ENCODE measurements around the gene CPPED1. TPM values are rescaled to one million over a fixed set of nuclear protein-coding genes. Genes with fewer than 3 reads are reported as not detected.
"Not testable (repeated sequence)": the region's sequence is repeated elsewhere in the genome, so short reads cannot be mapped to it uniquely, and the experiment has no call there.

The CPPED1 gene
- total and polyA plus RNA-seq, 2 donors, result 13.9 to 15.5 TPM

DNA sequence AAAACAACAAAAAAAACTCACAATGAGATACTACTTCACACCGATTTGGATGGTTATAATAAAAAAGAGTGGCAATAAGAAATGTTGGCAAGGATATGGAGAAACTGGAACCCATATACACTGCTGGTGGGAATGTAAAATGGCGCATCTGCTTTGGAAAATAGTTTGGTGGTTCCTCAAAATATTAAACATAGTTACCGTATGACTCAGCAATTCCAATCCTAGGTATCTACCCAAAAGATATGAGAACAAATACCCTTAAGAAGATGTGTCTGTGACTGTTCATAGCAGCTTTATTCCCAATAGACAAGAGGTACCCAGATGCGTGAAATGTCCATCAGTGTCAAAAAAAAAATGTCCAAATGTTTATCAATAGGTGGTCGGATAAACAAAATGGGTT lies 7.2 kb downstream of the CPPED1 start:
- Histone ChIP-seq H3K4me3 (ENCODE audit: low read depth, low read length) (no peak overlapping the region), H3K27ac (ENCODE audit: low read depth) (no peak overlapping the region), H3K4me1 (ENCODE audit: insufficient read depth) (no peaks in the 10 kb centered on the region), H3K36me3 (ENCODE audit: insufficient read depth) (no peaks in the 10 kb centered on the region)
- WGBS, result 94% methylated on average over 5 of the region's 5 CpGs
- DNase-seq (ENCODE audit: extremely low spot score), result no peak

DNA sequence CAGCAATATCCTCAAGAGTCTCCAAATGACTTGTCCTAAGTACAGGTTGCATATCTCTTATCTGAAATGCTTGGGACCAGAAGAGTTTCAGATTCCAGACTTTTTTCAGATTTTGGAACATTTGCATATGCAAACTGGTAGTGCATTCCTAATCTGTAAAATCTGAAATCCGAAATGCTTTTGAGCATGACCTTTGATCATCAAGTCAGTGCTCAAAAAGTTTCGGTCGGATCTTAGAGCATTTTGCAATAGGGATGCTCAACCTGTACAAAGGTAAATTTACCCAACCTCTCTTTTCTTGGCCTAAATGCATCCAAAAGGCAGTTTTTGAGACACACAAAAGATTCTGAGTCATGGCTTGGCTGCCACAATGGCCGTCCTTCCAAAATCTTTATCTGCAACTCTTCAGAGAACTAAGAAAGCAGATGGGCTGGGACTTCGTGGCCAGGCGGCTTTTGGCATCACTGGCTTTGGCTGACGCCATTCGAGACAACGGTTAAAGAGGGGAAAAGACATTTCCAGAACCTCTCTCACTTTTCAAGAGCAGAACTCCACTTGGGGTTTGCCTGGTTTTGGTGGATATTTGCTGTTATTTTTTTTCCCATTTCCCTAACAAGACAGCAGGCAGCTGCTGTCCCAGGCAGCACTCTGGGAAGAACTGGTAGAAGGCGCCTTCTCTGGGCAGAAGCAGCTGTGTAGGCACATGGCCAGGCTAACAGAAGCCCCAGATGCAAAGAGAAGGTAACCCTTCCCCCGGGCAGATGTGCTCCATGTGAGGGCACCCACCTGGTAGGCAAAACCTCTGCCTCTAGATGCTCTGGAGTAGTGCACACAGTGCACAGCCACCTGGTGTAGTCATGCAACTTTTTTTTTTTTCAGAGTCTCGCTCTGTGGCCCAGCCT lies 8.9 kb downstream of the CPPED1 start:
- Histone ChIP-seq H3K4me3 (ENCODE audit: low read depth, low read length) (no peak overlapping the region), H3K27ac (ENCODE audit: low read depth) (no peak overlapping the region), H3K36me3 (ENCODE audit: insufficient read depth) (no peaks in the 10 kb centered on the region), H3K4me1 (ENCODE audit: insufficient read depth) (no peaks in the 10 kb centered on the region)
- 79% methylated on average over 12 of the region's 12 CpGs for WGBS
- no peak for DNase-seq (ENCODE audit: extremely low spot score)

DNA sequence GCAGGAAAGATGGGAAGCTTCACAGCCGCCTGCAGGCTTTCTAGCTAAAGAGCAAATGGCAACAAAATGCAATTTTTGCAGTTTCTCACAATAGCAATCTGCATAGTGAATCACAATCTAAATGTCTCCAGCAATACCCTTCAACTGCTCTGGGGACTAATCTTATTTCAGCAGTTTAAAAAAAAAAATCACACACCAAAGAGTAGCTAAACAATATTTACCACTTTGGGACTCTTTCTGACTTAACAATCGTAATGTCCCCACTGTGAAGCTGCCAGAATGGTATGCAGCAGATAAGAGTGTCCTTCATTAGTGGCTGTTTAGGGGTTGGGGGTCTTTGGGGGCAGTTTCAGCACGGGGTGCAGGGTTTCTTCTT lies 9.8 kb downstream of the CPPED1 start:
- WGBS, result 55% methylated on average over 3 of the region's 3 CpGs
- Histone ChIP-seq H3K4me1 (ENCODE audit: insufficient read depth) (no peaks in the 10 kb centered on the region), H3K4me3 (ENCODE audit: low read depth, low read length) (no peak overlapping the region), H3K27ac (ENCODE audit: low read depth) (no peak overlapping the region), H3K36me3 (ENCODE audit: insufficient read depth) (no peaks in the 10 kb centered on the region)
- no peak for DNase-seq (ENCODE audit: extremely low spot score)

DNA sequence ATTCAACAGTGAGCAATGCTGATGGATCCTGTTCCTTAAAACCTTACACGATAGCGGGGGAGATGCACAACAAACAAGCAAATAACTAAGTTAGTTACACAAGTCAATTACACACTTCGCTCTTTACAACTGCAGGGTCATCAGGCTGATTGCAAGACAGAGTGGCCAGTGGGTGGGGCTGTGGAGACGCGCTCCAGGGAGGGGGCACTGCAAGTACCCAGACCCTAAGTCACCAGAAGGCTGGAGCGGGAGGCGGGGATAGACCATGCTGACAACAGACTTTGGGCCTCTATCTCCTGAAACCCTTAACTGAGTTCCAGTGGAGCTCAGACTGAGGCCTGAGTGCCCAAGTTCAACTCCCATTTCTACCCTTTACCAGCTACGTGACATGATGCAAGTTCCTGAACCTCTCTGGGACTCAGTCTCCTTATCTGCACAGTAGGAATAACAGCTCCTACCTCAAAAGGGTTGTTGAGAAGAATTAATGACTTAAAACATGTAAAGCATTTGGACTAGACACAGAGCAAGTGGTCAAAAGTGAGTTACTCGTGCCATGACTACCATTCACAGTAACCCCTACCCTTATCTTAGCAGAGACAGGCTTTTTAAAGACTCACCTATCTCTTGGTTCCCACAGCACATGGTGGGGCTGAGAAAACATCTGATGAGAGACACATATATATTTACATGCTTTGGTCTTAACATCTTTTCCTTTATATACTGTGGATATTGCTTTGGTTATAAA lies 10.4 kb downstream of the CPPED1 start:
- Histone ChIP-seq H3K36me3 (ENCODE audit: insufficient read depth) (no peaks in the 10 kb centered on the region), H3K4me3 (ENCODE audit: low read depth, low read length) (no peak overlapping the region), H3K27ac (ENCODE audit: low read depth) (no peak overlapping the region), H3K4me1 (ENCODE audit: insufficient read depth) (no peaks in the 10 kb centered on the region)
- whole genome bisulfite sequencing, result 82% methylated on average over 9 of the region's 9 CpGs
- no peak for DNase-seq (ENCODE audit: extremely low spot score)

DNA sequence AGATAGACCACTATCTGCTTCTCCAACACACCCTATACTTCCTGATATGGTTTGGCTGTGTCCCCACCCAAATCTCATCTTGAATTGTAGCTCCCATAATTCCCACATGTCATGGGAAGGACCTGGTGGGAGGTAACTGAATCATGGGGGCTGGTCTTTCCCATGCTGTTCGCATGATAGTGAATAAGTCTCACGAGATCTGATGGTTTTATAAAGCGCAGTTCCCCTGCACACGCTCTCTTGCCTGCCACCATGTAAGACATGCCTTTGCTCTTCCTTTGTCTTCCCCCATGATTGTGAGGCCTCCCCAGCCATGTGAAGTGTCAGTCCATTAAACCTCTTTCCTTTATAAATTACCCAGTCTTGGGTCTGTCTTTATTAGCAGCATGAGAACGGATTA lies 11.2 kb downstream of the CPPED1 start:
- H3K4me1 ChIP-seq (ENCODE audit: insufficient read depth); DNase-seq (ENCODE audit: extremely low spot score); H3K4me3 ChIP-seq (ENCODE audit: low read depth, low read length); H3K36me3 ChIP-seq (ENCODE audit: insufficient read depth); H3K27ac ChIP-seq (ENCODE audit: low read depth): not testable (repeated sequence)
- WGBS, result 92% methylated on average over 5 of the region's 5 CpGs

DNA sequence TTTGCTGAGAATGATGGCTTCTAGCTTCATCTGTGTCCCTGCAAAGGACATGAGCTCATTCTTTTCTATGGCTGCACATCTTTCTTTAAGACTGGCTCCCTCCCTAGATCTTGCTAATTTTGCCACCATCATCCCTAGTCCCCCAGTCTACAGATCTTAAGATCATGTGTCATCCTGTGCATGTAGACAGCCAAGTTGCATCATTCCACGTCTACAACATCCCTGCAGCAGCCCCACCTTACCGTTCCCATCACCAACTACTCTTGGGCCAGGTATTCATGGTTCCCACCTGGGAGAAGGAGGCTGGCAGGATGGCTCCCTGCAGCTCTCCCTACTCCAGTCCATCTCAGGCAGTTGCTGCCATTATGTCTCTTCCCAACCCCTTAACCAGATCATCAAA lies 12.3 kb downstream of the CPPED1 start:
- Histone ChIP-seq H3K4me1 (ENCODE audit: insufficient read depth) (no peaks in the 10 kb centered on the region), H3K4me3 (ENCODE audit: low read depth, low read length) (no peak overlapping the region), H3K27ac (ENCODE audit: low read depth) (no peak overlapping the region), H3K36me3 (ENCODE audit: insufficient read depth) (no peaks in the 10 kb centered on the region)
- 66% methylated on average over 2 of the region's 2 CpGs for WGBS
- DNase-seq (ENCODE audit: extremely low spot score), result no peak

DNA sequence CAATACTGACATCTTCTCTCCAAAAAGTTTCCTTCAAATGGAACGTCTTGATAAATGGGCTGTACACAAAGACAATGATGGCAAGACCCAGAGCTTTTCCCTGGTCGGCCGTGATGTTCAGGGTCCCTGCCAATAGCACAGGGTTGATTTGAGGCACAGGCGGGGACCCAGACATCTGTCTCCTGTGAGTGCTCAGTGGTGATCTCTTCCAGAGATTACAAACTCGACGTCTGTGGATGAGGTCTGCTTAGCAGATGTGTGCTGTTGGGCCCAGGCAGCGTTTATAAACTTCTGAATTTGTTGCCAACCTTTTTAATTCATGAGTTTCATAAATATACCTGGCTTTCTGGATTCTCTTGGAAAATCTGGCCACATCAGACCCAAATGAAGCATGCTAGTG lies 14.9 kb downstream of the CPPED1 start:
- Histone ChIP-seq H3K27ac (ENCODE audit: low read depth) (no peak overlapping the region), H3K36me3 (ENCODE audit: insufficient read depth) (no peaks in the 10 kb centered on the region), H3K4me3 (ENCODE audit: low read depth, low read length) (no peak overlapping the region), H3K4me1 (ENCODE audit: insufficient read depth) (no peaks in the 10 kb centered on the region)
- DNase-seq (ENCODE audit: extremely low spot score), result no peak
- 73% methylated on average over 7 of the region's 7 CpGs for WGBS

DNA sequence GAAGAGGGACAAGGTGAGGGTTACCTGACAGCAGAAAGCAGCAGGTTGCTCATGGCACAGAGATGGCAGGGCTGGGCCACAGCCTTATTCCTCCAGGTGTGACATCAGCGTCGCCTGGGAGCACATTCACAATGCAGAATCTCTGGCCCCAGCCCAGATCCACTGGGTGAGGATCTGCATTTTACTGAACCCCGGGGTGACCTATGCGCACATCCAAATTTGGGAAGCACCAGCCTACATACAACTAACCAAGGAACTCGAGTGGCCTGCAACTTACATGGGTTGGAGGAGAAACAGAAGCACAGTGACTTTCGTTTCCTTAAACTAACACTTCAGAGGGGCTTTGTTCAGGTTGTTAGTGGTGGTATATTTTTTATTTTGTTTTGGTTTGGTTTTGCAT lies 17.6 kb downstream of the CPPED1 start:
- DNase-seq (ENCODE audit: extremely low spot score), result no peak
- Histone ChIP-seq H3K27ac (ENCODE audit: low read depth) (no peak overlapping the region), H3K36me3 (ENCODE audit: insufficient read depth) (no peaks in the 10 kb centered on the region), H3K4me1 (ENCODE audit: insufficient read depth) (no peaks in the 10 kb centered on the region), H3K4me3 (ENCODE audit: low read depth, low read length) (no peak overlapping the region)
- 91% methylated on average over 6 of the region's 6 CpGs for WGBS

DNA sequence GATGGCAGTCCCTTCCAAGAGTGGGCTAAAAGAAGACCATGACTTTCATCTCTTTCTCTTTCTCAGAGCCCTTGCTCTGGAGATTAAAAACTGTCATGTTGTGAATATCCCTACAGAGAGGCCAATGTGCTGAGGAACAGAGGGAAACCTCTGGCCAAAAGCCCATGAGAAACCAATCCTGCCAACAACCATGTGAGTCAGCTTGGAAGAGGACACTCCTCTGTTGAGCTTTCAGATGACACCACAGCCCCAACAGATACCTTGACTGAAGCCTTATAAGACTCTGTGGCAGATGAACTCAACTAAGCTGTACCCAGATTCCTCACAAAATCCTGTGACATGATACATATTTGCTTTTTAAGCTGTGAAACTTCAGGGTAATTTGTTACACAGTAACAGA lies 19.6 kb downstream of the CPPED1 start:
- Histone ChIP-seq H3K36me3 (ENCODE audit: insufficient read depth) (no peaks in the 10 kb centered on the region), H3K27ac (ENCODE audit: low read depth) (no peak overlapping the region), H3K4me1 (ENCODE audit: insufficient read depth) (no peaks in the 10 kb centered on the region), H3K4me3 (ENCODE audit: low read depth, low read length) (no peak overlapping the region)
- DNase-seq (ENCODE audit: extremely low spot score), result no peak

DNA sequence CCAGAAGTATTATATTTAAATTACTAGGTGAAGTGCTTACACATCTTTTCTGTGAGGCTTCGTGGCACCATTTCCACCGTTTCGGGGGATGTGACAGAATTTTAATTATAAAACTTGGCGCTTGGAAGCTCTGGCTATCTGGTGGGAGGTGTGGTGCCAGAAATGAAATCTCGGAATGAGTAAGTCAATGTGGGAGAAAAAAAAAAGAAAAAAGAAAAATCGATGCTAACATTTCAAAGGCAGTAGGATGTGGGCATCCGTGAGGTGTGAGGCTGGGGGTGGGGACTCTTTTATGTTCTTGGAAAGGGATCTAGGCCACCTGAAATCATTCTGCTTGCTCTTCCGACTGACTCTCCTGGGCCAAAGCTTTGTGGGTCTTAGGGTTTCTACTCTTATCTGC lies 21.9 kb downstream of the CPPED1 start:
- DNase-seq (ENCODE audit: extremely low spot score), result no peak
- Histone ChIP-seq H3K4me1 (ENCODE audit: insufficient read depth) (no peaks in the 10 kb centered on the region), H3K36me3 (ENCODE audit: insufficient read depth) (no peaks in the 10 kb centered on the region), H3K27ac (ENCODE audit: low read depth) (no peak overlapping the region), H3K4me3 (ENCODE audit: low read depth, low read length) (no peak overlapping the region)
- WGBS, result 90% methylated on average over 8 of the region's 8 CpGs

DNA sequence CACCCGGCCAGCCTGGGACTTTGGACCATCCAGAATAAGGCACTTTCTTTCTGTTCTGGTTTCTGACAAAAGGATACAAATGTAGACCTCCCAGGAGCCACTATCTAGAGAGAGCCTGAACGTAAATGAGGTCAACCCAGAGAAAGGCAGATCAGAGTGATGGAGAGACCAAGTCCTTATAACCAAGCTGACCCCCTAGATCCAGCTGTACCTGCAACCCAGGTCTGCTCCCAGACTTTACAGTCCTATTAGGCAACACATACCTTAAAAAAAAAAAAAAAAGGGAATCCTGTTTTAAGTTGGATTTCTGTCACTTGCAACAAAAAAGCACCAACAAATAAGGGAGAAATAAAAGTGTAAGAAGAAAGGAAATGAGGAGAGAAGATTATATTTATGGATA lies 23.2 kb downstream of the CPPED1 start:
- no peaks in the 10 kb centered on the region for H3K36me3 ChIP-seq (ENCODE audit: insufficient read depth)
- DNase-seq (ENCODE audit: extremely low spot score), result no peak
- no peak overlapping the region for H3K27ac ChIP-seq (ENCODE audit: low read depth)
- H3K4me3 ChIP-seq (ENCODE audit: low read depth, low read length), result no peak overlapping the region
- 86% methylated on average over 2 of the region's 2 CpGs for WGBS
- no peaks in the 10 kb centered on the region for H3K4me1 ChIP-seq (ENCODE audit: insufficient read depth)

DNA sequence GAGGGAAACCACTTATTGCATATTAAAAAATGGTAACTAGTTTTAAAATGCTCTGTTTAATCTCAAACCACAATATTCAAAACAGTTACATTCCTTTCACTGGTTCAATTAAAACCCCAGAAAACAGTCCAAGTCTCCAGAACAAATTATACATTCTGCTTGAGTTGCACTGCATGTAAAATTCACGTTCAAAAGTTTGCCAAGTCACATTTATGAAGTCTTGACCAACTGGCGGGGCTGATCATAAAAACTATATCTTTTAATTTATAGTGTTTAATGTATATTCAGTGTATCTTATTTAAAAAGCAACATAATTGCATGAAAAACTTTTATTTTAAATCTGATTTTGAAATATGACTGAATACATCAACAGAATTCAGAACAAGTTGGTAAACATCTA lies 25.0 kb downstream of the CPPED1 start:
- Histone ChIP-seq H3K27ac (ENCODE audit: low read depth) (no peak overlapping the region), H3K4me1 (ENCODE audit: insufficient read depth) (no peaks in the 10 kb centered on the region), H3K36me3 (ENCODE audit: insufficient read depth) (no peaks in the 10 kb centered on the region), H3K4me3 (ENCODE audit: low read depth, low read length) (no peak overlapping the region)
- DNase-seq (ENCODE audit: extremely low spot score), result no peak
- 86% methylated on average over 2 of the region's 2 CpGs for WGBS

DNA sequence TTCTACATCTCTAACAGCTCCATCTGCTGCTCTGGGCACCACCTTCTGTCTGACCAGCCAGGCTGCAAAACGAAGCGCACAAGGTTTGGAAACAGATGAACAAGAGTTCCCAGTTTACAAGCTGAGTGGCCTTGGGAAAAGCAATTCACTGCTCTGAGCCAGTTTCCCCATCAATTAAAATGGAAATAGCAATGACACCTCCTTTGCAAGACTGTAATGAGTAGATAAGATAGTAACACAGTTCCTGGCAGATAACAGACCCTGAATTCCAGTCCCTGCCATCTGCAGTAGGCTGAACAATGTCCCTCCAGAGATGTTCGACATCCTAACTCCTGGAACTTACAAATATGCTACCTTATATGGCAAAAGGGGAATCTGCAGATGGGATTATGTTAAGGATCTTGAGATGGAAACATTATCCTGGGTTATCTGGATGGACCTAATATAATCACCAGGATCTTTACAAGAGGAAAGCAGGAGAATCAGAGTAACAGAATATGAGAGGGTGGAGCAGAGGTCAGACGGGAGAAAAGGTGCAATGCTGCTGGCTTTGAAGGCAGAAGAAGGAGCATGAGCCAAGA lies 27.9 kb downstream of the CPPED1 start:
- Histone ChIP-seq H3K4me1 (ENCODE audit: insufficient read depth) (no peaks in the 10 kb centered on the region), H3K27ac (ENCODE audit: low read depth) (no peak overlapping the region), H3K36me3 (ENCODE audit: insufficient read depth) (no peaks in the 10 kb centered on the region), H3K4me3 (ENCODE audit: low read depth, low read length) (no peak overlapping the region)
- WGBS, result 60% methylated on average over 4 of the region's 4 CpGs
- DNase-seq (ENCODE audit: extremely low spot score), result no peak

DNA sequence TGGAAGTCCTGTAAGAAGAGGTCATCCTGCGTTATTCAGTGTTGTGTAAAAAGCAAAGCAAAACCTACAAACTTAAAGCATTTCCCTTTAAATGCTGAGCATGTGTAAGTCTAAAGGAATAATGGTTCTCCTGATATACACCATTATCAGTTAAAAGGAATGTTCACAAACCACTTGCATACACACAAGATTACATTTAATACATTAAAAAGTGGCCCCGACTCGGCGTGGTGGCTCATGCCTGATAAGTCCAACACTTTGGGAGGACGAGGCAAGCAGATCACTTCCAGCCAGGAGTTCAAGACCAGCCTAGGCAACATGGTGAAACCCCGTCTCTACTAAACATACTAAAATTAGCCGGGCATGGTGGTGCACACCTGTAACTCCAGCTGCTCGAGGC lies 30.5 kb downstream of the CPPED1 start:
- DNase-seq (ENCODE audit: extremely low spot score), result no peak
- no peak overlapping the region for H3K27ac ChIP-seq (ENCODE audit: low read depth)
- WGBS, result 72% methylated on average over 8 of the region's 8 CpGs
- no peaks in the 10 kb centered on the region for H3K36me3 ChIP-seq (ENCODE audit: insufficient read depth)
- no peak overlapping the region for H3K4me3 ChIP-seq (ENCODE audit: low read depth, low read length)
- H3K4me1 ChIP-seq (ENCODE audit: insufficient read depth), result no peaks in the 10 kb centered on the region
